BE2C (cell line): Measurements from ENCODE around the gene KCNJ10. TPM values are rescaled to one million over a fixed set of nuclear protein-coding genes. Genes with fewer than 3 reads are reported as not detected.

Source experiments
- DNase-seq: peaks from one replicate; pipeline ENCODE4 v3.0.0-alpha.2; 2020
- H3K27me3 ChIP-seq: fragments of 250-450 bp; sonication (Bioruptor Pico); 2 replicates; pipeline ENCODE4 v1.5.1; 2020; ENCODE audit warnings: mild to moderate bottlenecking
- H3K36me3 ChIP-seq: fragments of 250-450 bp; sonication (Bioruptor Pico); 2 replicates; pipeline ENCODE4 v1.5.1; 2020; ENCODE audit warnings: mild to moderate bottlenecking
- H3K4me1 ChIP-seq: fragments of 250-450 bp; sonication (Bioruptor Pico); 2 replicates; pipeline ENCODE4 v1.5.1; 2020
- H3K4me3 ChIP-seq: 2 replicates; pipeline ENCODE4 v1.5.1; 2011; ENCODE audit warnings: low read depth, low read length
- H3K9me3 ChIP-seq: fragments of 250-450 bp; sonication (Bioruptor Pico); 2 replicates; pipeline ENCODE4 v1.5.1; 2020
- polyA plus RNA-seq: library from polyadenylated mRNA; unstranded; fragments of >200 nt; gene quantifications from one replicate; pipeline ENCODE4 v1.2.1, GENCODE V29; 2012; ENCODE audit warnings: low read depth, missing spikeins; ENCODE audit not compliant: insufficient read length, insufficient read depth
- TF ChIP-seq, protein P1 (sequence below): IDR thresholded peaks from 2 replicates; pipeline ENCODE4 v1.5.1; 2012; ENCODE audit warnings: mild to moderate bottlenecking, low read depth, low read length

KCNJ10 gene
- 2.1 TPM for polyA plus RNA-seq

DNA sequence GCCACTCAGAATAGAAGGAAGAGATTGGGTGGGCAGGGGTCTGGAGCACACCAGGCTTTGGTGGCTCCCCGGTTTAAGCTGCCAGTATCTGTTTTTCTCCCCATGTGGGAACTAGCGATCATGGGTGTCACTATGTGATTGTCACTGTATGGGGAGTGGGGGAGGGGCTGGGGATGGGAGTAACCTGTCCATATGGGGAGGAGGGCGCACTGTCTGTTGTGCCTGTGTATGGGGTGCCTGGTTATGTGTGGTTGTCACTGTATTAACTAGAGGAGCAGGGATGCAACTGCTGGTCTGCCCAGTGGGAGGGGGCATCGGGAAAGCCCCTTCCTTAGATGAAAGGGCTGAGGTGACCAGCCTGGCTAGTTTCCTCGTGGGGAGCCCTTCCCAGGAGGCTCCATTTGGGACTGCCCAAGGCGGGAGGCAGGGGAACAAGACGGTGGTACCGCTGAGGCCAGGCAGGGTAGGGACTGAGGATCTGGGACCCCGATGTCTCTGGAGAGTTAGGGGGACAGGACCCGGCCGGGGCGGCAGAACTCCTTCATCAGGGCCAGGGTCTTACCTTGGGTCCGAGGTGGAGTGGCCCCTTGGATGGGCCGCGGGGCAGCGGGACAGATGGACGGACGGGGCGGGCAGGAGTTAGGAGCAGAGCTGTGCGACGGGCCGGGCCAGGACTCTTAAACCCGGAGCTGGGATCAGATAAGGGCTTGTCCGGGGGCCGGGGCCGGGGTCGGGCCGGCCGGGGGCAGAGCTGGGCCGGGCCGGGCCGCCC, at the start of gene KCNJ10:
Gene KCNJ10 (minus strand): TSS at position 701 of the 772 bp plus-strand sequence. CDS start 27,628 bp downstream, outside the sequence.
- H3K4me1 ChIP-seq: peaks cover 3% of the 10 kb centered on the region; the same call in 1 of the 2 replicates
- H3K27me3 ChIP-seq: peaks cover 20% of the 10 kb centered on the region
- TF ChIP-seq, protein P1, sequence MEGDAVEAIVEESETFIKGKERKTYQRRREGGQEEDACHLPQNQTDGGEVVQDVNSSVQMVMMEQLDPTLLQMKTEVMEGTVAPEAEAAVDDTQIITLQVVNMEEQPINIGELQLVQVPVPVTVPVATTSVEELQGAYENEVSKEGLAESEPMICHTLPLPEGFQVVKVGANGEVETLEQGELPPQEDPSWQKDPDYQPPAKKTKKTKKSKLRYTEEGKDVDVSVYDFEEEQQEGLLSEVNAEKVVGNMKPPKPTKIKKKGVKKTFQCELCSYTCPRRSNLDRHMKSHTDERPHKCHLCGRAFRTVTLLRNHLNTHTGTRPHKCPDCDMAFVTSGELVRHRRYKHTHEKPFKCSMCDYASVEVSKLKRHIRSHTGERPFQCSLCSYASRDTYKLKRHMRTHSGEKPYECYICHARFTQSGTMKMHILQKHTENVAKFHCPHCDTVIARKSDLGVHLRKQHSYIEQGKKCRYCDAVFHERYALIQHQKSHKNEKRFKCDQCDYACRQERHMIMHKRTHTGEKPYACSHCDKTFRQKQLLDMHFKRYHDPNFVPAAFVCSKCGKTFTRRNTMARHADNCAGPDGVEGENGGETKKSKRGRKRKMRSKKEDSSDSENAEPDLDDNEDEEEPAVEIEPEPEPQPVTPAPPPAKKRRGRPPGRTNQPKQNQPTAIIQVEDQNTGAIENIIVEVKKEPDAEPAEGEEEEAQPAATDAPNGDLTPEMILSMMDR: no peak
- H3K4me3 ChIP-seq: peak within 1 kb of the TSS; percentile 76
- H3K9me3 ChIP-seq: no peaks in the 10 kb centered on the region
- H3K36me3 ChIP-seq: no peaks in the 10 kb centered on the region
- DNase-seq: no peak

DNA sequence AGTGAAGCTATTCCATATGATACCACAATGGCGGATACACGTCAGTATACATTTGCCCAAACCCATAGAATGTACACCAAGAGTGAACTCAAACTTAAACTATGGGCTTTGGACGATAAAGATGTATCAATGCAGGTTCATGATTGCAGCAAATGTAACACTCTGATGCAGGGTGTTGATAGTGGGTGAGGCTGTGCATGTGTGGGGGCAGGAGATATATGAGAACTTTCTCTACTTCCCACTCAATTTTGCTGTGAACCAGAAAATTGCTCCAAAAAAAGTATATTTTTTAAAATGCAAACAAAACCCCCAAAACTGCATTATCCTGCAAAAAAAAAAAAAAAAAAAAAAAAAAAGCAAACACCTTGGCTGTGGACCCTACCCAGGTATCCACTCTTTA, 49.0 kb upstream of the KCNJ10 start:
- no peak for DNase-seq
- H3K36me3 ChIP-seq: no peaks in the 10 kb centered on the region
- H3K4me3 ChIP-seq: no peak overlapping the region
- no peaks in the 10 kb centered on the region for H3K27me3 ChIP-seq
- no peaks in the 10 kb centered on the region for H3K9me3 ChIP-seq
- no peaks in the 10 kb centered on the region for H3K4me1 ChIP-seq
- TF ChIP-seq, protein P1: no peak

DNA sequence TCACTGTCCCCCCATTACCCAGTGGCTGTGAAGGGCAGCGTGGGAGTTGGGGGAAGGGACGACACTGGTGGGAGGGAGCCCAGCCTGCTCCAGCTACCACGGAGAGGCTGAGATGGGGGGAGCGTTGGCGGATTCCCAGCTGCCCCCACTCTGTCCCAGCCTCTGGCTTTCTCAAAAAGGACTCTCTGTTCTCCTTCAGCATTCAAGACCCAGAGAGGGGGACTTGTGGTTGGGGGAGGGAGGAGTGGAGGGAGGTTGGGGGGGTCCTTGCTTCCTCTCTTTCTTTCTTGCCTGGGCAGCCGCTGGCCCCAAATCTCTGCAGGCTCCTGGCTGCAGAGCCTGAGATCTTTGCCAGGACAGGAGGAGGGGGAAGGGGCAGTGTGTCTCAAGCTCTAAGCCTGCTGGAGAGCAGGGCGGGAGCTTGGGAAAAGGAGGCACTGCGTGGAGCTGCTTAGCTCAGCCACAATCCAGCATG, 47.8 kb upstream of the KCNJ10 start:
- Histone ChIP-seq H3K36me3 (no peaks in the 10 kb centered on the region), H3K4me1 (no peaks in the 10 kb centered on the region), H3K9me3 (no peaks in the 10 kb centered on the region), H3K27me3 (no peaks in the 10 kb centered on the region), H3K4me3 (no peak overlapping the region)
- TF ChIP-seq, protein P1: no peak
- no peak for DNase-seq

DNA sequence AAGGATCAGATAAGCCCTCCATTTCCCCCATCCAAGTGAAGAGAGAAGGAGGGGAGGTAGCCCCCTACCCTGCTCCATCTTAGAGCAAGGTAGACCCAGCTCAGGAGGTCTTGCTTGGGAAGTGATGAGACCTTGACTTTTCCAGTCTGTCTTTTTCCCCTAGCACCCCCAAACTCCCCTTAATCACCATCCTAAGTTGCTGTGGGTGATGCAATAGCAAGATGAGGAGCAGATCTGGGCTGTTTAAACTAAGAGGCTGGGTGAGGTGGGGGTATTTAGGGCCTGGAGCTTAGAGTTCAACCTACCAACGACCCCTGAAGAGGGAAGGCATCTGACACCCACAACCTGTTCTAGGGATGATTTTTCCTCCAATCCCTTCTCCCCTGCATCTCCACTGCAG, 47.3 kb upstream of the KCNJ10 start:
- no peaks in the 10 kb centered on the region for H3K4me1 ChIP-seq
- H3K36me3 ChIP-seq: no peaks in the 10 kb centered on the region
- TF ChIP-seq, protein P1: no peak
- H3K9me3 ChIP-seq: no peaks in the 10 kb centered on the region
- no peak overlapping the region for H3K4me3 ChIP-seq
- DNase-seq: no peak
- no peaks in the 10 kb centered on the region for H3K27me3 ChIP-seq

DNA sequence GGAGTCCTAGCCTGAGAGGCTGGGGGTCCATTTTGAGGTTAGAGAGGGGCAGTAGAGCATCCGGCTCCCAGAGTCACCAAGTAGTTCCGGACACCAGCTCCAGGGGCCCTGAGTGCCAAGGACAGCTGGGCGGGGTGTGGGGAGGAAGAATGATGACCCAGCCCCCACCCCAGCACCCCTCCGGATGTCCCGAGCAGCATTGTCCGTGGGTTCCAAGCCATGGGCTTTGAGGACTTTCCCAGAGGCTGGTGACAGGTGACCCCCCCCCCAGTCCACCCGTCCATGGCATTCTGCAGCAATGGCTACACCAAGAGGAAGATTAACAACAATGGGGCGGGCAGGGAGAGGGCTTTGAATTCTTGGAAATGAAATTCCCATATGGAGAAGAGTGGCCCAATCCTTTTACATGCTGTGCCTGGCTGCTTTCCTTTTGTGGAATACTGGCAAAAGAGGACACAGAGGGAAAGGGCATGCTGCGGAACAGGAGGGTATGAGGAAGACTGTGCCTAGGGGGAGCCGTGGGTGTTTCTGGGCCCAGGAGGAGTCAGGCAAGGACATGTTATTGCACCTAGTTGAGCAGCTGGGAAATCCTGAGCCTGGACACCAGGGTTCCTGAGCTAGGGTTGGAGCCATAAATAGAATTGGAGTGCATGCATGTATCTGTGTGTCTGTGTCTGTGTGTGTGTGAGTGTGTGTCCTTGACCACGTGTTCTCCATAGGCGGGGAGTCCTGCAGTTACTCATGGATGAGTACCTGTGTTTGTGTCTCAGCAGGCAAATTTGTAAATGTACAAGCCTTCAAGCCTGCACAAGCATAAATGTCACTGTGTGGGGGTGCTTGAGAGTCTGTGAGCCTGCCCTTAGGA, 46.6 kb upstream of the KCNJ10 start:
- TF ChIP-seq, protein P1: no peak
- Histone ChIP-seq H3K4me1 (no peaks in the 10 kb centered on the region), H3K36me3 (no peaks in the 10 kb centered on the region), H3K4me3 (no peak overlapping the region), H3K27me3 (no peaks in the 10 kb centered on the region), H3K9me3 (no peaks in the 10 kb centered on the region)
- no peak for DNase-seq
